Neural cell (in vitro differentiated cells): ENCODE measurements around the gene PCDH11X. TPM values are rescaled to one million over a fixed set of nuclear protein-coding genes. Genes with fewer than 3 reads are reported as not detected.
"Not testable (repeated sequence)": the region's sequence is repeated elsewhere in the genome, so short reads cannot be mapped to it uniquely, and the experiment has no call there.

Experiments
- H2AFZ ChIP-seq: fragments of 200-600, 300-800 bp; sonication (generic), shearing (Covaris generic); 2 replicates; pipeline ENCODE4 v1.6.0; 2014; ENCODE audit warnings: low read depth, mild to moderate bottlenecking, antibody characterized with exemption, low read length, moderate library complexity
- H3F3A ChIP-seq: fragments of 200-600 bp; shearing (Covaris generic); 2 replicates; pipeline ENCODE4 v1.6.1; 2016; ENCODE audit warnings: mild to moderate bottlenecking, moderate library complexity, mixed read lengths, antibody characterized with exemption, low read length; ENCODE audit not compliant: insufficient read depth, poor library complexity, severe bottlenecking
- H3K27ac ChIP-seq: fragments of 200-600, 300-800 bp; sonication (generic), shearing (Covaris generic); 2 replicates; pipeline ENCODE4 v1.5.1; 2014; ENCODE audit warnings: mild to moderate bottlenecking, low read length, moderate library complexity
- H3K27me3 ChIP-seq: fragments of 300-800, 200-600 bp; sonication (generic), shearing (Covaris generic); 2 replicates; pipeline ENCODE4 v1.6.0; 2014; ENCODE audit warnings: mild to moderate bottlenecking, low read depth, low read length, moderate library complexity; ENCODE audit not compliant: insufficient read depth
- H3K36me3 ChIP-seq: fragments of 300-800, 200-600 bp; sonication (generic), shearing (Covaris generic); 2 replicates; pipeline ENCODE4 v1.5.1; 2014; ENCODE audit warnings: mild to moderate bottlenecking, antibody characterized with exemption, low read length, moderate library complexity; ENCODE audit not compliant: insufficient read depth
- H3K4me2 ChIP-seq: fragments of 300-800, 200-600 bp; sonication (generic), shearing (Covaris generic); 2 replicates; pipeline ENCODE4 v1.6.0; 2014; ENCODE audit warnings: mild to moderate bottlenecking, low read length
- H3K4me3 ChIP-seq: fragments of 300-800, 200-600 bp; sonication (generic), shearing (Covaris generic); 2 replicates; pipeline ENCODE4 v1.5.1; 2014; ENCODE audit warnings: mild to moderate bottlenecking, low read length, moderate library complexity
- H3K79me2 ChIP-seq: fragments of 200-600 bp; shearing (Covaris generic); replicated peaks from 2 replicates; pipeline ENCODE4 v1.6.0; 2014; ENCODE audit warnings: mild to moderate bottlenecking, low read length, moderate library complexity; ENCODE audit not compliant: insufficient read depth
- H3K9ac ChIP-seq: fragments of 300-800, 200-600 bp; sonication (generic), shearing (Covaris generic); 2 replicates; pipeline ENCODE4 v1.6.1; 2016; ENCODE audit warnings: mild to moderate bottlenecking, low read length, mixed read lengths
- H3K9me2 ChIP-seq: fragments of 200-600 bp; shearing (Covaris generic); 2 replicates; pipeline ENCODE4 v1.6.1; 2016; ENCODE audit warnings: mild to moderate bottlenecking, low read length, mixed read lengths; ENCODE audit not compliant: insufficient read depth
- H3K9me3 ChIP-seq: fragments of 200-600, 300-800 bp; sonication (generic), shearing (Covaris generic); 2 replicates; pipeline ENCODE4 v1.6.1; 2016; ENCODE audit warnings: mild to moderate bottlenecking, mixed run types, low read length, moderate library complexity, mixed read lengths
- H4K20me1 ChIP-seq: fragments of 200-600 bp; shearing (Covaris generic); 2 replicates; pipeline ENCODE4 v1.6.1; 2016; ENCODE audit warnings: mild to moderate bottlenecking, mixed run types; ENCODE audit not compliant: insufficient read depth
- CTCF ChIP-seq: fragments of 450-650 bp; IDR thresholded peaks from 2 replicates; pipeline ENCODE4 v1.5.1; 2014; ENCODE audit warnings: antibody characterized with exemption, mild to moderate bottlenecking, moderate library complexity; ENCODE audit not compliant: poor library complexity, severe bottlenecking
- SMC3 ChIP-seq: fragments of 450-650 bp; conservative IDR thresholded peaks from 2 replicates; pipeline ENCODE4 v1.6.1; 2014; ENCODE audit warnings: antibody characterized with exemption, mild to moderate bottlenecking, moderate library complexity; ENCODE audit not compliant: poor library complexity
- polyA plus RNA-seq: library from polyadenylated mRNA; depleted of rRNA; stranded (reverse); fragments of >200 nt; gene quantifications from 2 replicates; pipeline ENCODE4 v1.2.3, GENCODE V29; 2014

PCDH11X gene
- polyA plus RNA-seq, 1 donor from 2014 or later, result 3.4 TPM

- not testable (repeated sequence) for H3K9me3 ChIP-seq, H3K4me3 ChIP-seq, H3K27me3 ChIP-seq, H3K9me2 ChIP-seq, H3K9ac ChIP-seq, H3K4me2 ChIP-seq, H3F3A ChIP-seq, H3K36me3 ChIP-seq, H2AFZ ChIP-seq, H3K79me2 ChIP-seq, H4K20me1 ChIP-seq, H3K27ac ChIP-seq
- TF ChIP-seq CTCF (peak; percentile 41), SMC3 (peak; percentile 22)
Measured at GRCh38 chrX:91773943-91774342, 5.2 kb upstream of the PCDH11X start.

GRCh38 chrX:91780008-91780407 lies 833 bp downstream of the PCDH11X start:
- H3K4me3 ChIP-seq, result peak overlapping the region; percentile 58
- not testable (repeated sequence) for H3K9ac ChIP-seq, H3K27ac ChIP-seq, H3F3A ChIP-seq, H3K36me3 ChIP-seq, H3K9me2 ChIP-seq, H3K27me3 ChIP-seq, H3K9me3 ChIP-seq, H4K20me1 ChIP-seq, H3K4me2 ChIP-seq, H2AFZ ChIP-seq, H3K79me2 ChIP-seq

- H3K9me3 ChIP-seq, H3K4me2 ChIP-seq, H3K27ac ChIP-seq, H3K79me2 ChIP-seq, H2AFZ ChIP-seq, H3K9ac ChIP-seq, H3F3A ChIP-seq, H3K9me2 ChIP-seq, H3K27me3 ChIP-seq, H4K20me1 ChIP-seq, H3K36me3 ChIP-seq: not testable (repeated sequence)
- peak overlapping the region; percentile 58 for H3K4me3 ChIP-seq
Measured at GRCh38 chrX:91780698-91781097, 1.5 kb downstream of the PCDH11X start.

DNA sequence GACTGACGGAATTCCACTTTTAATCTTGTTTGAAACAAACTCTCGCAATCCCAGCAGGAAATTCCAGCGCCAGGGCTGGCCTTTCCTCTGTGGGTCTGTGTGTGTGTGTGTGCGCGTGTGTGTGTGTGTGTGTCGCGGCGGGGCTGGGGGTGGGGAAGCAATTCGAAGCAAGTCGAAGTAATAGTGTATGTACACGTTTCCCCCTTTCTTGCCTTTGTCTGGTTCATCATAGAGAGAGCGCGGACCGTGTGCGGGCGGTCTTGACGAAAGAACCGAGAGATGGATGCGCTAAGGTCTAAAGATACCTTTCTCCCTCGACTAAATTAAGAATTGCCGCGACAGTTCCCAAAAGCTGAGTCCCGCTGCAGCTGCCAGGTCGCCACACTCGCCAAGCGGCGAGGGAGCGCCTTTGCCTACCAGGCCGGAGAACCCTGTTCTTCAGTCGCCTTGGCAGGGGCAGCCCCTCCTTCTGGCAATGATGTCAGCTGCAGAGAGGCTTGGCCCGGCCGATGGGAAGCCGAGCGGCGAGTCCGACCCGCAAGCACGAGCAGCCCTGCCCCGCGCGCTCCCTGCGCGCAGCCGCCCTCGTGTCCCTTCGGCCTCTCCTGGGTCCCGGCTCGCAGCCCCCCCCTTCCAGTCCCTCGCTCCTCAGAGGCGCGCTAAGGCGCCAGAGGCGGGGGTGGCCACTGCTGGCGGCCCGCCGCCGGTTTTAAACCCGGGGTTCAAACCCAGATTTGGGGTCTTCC lies 2.6 kb downstream of the PCDH11X start:
- H3F3A ChIP-seq, H3K4me2 ChIP-seq, H3K27ac ChIP-seq: not testable (repeated sequence)

DNA sequence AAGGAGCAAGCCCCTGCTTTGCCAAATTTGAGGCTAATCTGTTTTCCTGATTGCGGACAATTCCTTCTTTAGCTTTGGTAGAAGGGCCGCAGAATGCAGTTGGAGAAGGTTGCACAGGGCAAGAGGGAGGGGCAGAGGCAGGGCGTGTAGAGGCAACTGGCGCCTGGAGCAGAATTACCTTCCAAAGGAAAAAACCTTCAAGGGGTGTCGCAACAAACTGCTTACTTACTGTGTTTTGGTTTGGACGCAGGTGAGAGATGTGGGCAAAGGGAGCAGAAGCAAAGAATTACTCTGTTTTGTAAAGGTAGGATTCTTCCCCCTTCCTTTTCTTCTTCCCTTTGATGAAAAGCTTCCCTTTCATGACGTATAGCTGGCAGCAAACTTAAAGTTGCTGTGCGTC lies 3.6 kb downstream of the PCDH11X start:
- not testable (repeated sequence) for H3K9me2 ChIP-seq, H3K27ac ChIP-seq, H3K27me3 ChIP-seq, H3K9ac ChIP-seq, H3F3A ChIP-seq, H3K4me3 ChIP-seq, H4K20me1 ChIP-seq, H3K79me2 ChIP-seq, H3K36me3 ChIP-seq, H3K4me2 ChIP-seq, H2AFZ ChIP-seq, H3K9me3 ChIP-seq

More for the DNA sequence above, 2.6 kb downstream of the PCDH11X start:
- Histone ChIP-seq H3K9ac (peak overlapping the region; percentile 23), H3K4me3 (peak overlapping the region; percentile 58)
- not testable (repeated sequence) for H4K20me1 ChIP-seq, H3K9me3 ChIP-seq, H2AFZ ChIP-seq, H3K79me2 ChIP-seq, H3K27me3 ChIP-seq, H3K36me3 ChIP-seq, H3K9me2 ChIP-seq

DNA sequence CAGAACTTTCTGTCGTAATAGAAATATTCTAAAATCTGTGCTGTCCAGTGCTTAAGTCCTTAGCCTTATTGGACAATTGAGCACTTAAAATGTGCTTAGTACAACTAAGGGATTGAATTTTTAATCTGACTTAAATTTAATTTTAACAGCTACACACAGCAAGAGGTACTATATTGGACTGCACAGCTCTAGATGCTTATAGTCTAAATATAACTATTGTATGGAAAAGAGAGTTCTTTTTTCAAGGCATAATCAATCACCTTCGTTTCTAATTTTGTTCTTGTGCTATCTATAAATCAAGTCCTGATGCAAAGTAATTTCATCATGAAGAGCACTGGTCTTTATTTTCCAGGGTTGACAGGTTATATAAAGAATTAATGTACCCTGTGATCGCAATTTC lies 38.4 kb downstream of the PCDH11X start:
- not testable (repeated sequence) for H3K4me3 ChIP-seq, H3K9me3 ChIP-seq, H3K36me3 ChIP-seq, H3K79me2 ChIP-seq, H4K20me1 ChIP-seq, H2AFZ ChIP-seq, H3K4me2 ChIP-seq, H3K9me2 ChIP-seq, H3K27ac ChIP-seq, H3F3A ChIP-seq, H3K27me3 ChIP-seq, H3K9ac ChIP-seq

- H3K9me3 ChIP-seq, H3F3A ChIP-seq, H2AFZ ChIP-seq, H4K20me1 ChIP-seq, H3K36me3 ChIP-seq, H3K27me3 ChIP-seq, H3K9ac ChIP-seq, H3K4me3 ChIP-seq, H3K79me2 ChIP-seq, H3K9me2 ChIP-seq, H3K27ac ChIP-seq, H3K4me2 ChIP-seq: not testable (repeated sequence)
Measured at GRCh38 chrX:91825321-91825720, 46.1 kb downstream of the PCDH11X start.
